ENCODE data around the gene PLEKHA6.

PLEKHA6 gene

DNA sequence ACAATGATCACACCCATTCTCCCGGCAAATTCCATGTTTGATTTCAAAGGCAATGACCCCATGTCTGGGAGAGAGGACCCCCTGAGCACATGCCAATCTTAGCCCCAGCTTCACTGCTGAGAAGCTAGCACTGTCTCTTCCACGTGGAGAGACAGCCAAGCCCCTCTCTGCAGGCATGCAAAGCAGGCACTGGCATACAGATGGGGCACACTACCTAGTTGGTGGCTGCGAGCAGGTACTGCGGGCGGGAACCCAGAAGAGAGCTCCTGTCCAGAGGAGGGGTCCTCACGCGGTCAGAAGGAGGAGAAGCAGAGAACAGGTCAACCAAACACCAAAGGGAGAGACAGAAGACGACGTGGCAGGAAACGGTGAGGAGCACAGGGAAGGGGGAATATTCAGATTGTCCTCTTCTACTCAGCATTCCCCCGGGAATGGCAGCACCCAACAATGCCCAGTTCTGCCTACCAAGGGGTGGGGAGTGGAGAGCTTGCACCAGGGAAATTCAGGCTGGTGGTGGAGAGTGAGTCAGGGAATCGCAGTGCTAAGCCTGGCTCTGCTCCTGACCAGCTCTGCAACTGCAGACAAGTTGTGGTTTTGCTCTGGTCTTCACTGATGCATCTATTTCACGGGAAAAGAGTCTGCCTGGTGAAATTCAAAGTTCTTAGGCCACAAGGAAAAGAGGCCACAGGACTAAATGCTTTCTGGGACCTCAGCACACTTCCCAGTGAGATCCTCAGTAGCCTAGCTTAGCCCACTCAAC, 97.8 kb downstream of the PLEKHA6 start:
- Histone ChIP-seq H4K8ac (ENCODE audit: low read length) (no peak overlapping the region), H3K9me3 (ENCODE audit: control insufficient read depth, low read length) (no peaks in the 10 kb centered on the region), H3K14ac (ENCODE audit: low read length in 2 of 2) (no peak overlapping the region), H3K23ac (ENCODE audit: low read length in 2 of 2) (no peak overlapping the region), H3K18ac (ENCODE audit: low read depth in 1 of 2, low read length in 2 of 2) (peak overlapping the region in 1 of 2 experiments; percentile 25), H3K4me2 (ENCODE audit: low read length, poor library complexity, severe bottlenecking) (no peak overlapping the region), H2BK15ac (ENCODE audit: low read depth, poor library complexity, severe bottlenecking) (peak overlapping the region; percentile 19), H3K36me3 (ENCODE audit: control insufficient read depth in 1 of 2, insufficient read depth in 2 of 2, low read depth in 1 of 2, low read length in 2 of 2) (no peaks in the 10 kb centered on the region), H2BK120ac (ENCODE audit: low read depth, low read length) (no peak overlapping the region), H3K4me3 (ENCODE audit: insufficient read depth in 1 of 2, low read depth in 1 of 2, low read length in 2 of 2) (no peak overlapping the region), H2AFZ (ENCODE audit: low read depth, low read length) (no peak overlapping the region), H3K27me3 (ENCODE audit: control insufficient read depth in 1 of 2, insufficient read depth in 1 of 2, low read length in 2 of 2) (peaks cover 32 to 51% of the 10 kb centered on the region in 2 experiments), H2AK5ac (ENCODE audit: low read length, severe bottlenecking) (no peak overlapping the region), H3K4me1 (ENCODE audit: control insufficient read depth, insufficient read depth, low read depth, low read length) (peaks cover 7% of the 10 kb centered on the region), H2BK12ac (ENCODE audit: low read length in 2 of 2) (no peak overlapping the region), H3K27ac (ENCODE audit: low read length, poor library complexity, severe bottlenecking) (no peak overlapping the region), H3K9ac (ENCODE audit: low read length) (no peak overlapping the region), H3K4ac (ENCODE audit: low read depth in 1 of 2, low read length in 2 of 2) (no peak overlapping the region), H2BK5ac (ENCODE audit: low read depth, low read length, poor library complexity, severe bottlenecking) (no peak overlapping the region), H3K79me1 (replicated peaks; ENCODE audit: low read length, poor library complexity, severe bottlenecking) (no peaks in the 10 kb centered on the region), H4K91ac (ENCODE audit: low read length) (peak overlapping the region; percentile 52)
- peak; percentile 68 for DNase-seq
- 82% methylated on average over 13 of the region's 13 CpGs for WGBS

DNA sequence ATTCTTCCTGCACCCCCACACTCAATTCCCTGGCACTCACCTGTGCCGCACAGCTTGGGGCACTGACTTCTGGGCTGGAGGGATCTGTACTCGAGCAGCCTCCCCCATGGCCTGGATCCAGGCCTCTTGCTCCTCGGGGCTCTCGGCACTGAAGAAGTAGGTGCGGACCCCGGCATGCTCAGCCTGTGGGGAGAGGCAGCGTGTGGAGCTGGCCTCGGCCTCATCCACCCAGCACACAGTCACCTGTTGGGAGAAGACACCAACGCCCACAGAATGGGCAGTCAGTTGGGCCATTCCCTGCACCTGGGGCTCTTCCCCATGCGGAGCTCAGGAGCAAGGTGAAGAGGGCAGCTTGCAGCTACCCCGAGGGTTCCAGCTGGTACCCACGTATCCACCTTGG, 98.5 kb downstream of the PLEKHA6 start:
- H3K79me1 ChIP-seq (replicated peaks; ENCODE audit: low read length, poor library complexity, severe bottlenecking), result no peaks in the 10 kb centered on the region
- H3K9ac ChIP-seq (ENCODE audit: low read length), result no peak overlapping the region
- H3K27me3 ChIP-seq (ENCODE audit: control insufficient read depth in 1 of 2, insufficient read depth in 1 of 2, low read length in 2 of 2), result peaks cover 37 to 55% of the 10 kb centered on the region in 2 experiments
- H3K4me2 ChIP-seq (ENCODE audit: low read length, poor library complexity, severe bottlenecking), result no peak overlapping the region
- no peak overlapping the region for H2BK120ac ChIP-seq (ENCODE audit: low read depth, low read length)
- no peaks in the 10 kb centered on the region for H3K9me3 ChIP-seq (ENCODE audit: control insufficient read depth, low read length)
- no peaks in the 10 kb centered on the region for H3K36me3 ChIP-seq (ENCODE audit: control insufficient read depth in 1 of 2, insufficient read depth in 2 of 2, low read depth in 1 of 2, low read length in 2 of 2)
- no peak overlapping the region for H3K23ac ChIP-seq (ENCODE audit: low read length in 2 of 2)
- H2AK5ac ChIP-seq (ENCODE audit: low read length, severe bottlenecking), result no peak overlapping the region
- H3K4me3 ChIP-seq (ENCODE audit: insufficient read depth in 1 of 2, low read depth in 1 of 2, low read length in 2 of 2), result no peak overlapping the region
- no peak overlapping the region for H3K27ac ChIP-seq (ENCODE audit: low read length, poor library complexity, severe bottlenecking)
- H2AFZ ChIP-seq (ENCODE audit: low read depth, low read length), result no peak overlapping the region
- H3K18ac ChIP-seq (ENCODE audit: low read depth in 1 of 2, low read length in 2 of 2), result no peak overlapping the region
- no peak overlapping the region for H4K91ac ChIP-seq (ENCODE audit: low read length)
- no peak overlapping the region for H3K14ac ChIP-seq (ENCODE audit: low read length in 2 of 2)
- H2BK5ac ChIP-seq (ENCODE audit: low read depth, low read length, poor library complexity, severe bottlenecking), result no peak overlapping the region
- H4K8ac ChIP-seq (ENCODE audit: low read length), result no peak overlapping the region
- no peak overlapping the region for H2BK15ac ChIP-seq (ENCODE audit: low read depth, poor library complexity, severe bottlenecking)
- H3K4ac ChIP-seq (ENCODE audit: low read depth in 1 of 2, low read length in 2 of 2), result no peak overlapping the region
- no peak for DNase-seq
- WGBS, result 96% methylated on average over 12 of the region's 12 CpGs
- H3K4me1 ChIP-seq (ENCODE audit: control insufficient read depth, insufficient read depth, low read depth, low read length), result peaks cover 2% of the 10 kb centered on the region
- peak overlapping the region in 1 of 2 experiments; percentile 40 for H2BK12ac ChIP-seq (ENCODE audit: low read length in 2 of 2)

DNA sequence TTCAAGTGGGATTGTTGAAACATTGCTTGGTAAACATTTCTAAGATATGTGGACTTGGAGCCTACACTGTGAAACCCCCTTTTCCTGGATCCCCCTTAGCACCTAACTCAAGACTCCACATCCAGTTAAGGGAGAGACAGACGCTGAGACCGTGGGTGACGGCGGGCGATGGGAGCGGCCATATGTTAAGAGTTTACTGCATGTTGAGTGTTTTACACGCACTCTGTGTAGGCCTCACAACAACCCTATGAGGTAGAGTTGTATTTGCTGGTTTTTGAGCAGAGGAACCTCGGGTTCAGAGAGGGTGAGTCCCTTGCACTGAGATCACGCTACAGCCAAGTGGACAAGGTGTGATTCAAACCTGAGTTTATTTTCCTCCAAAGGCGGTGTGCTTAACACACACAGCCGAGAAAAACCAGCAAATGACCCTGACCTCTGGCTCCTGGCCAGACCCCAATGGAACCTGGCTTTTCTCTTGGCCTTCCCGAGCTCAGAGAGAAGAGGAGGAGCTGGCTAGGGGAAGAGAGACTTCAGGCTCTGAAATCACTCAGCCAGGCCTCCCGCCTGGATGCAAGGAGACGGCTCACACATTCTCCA, 99.0 kb downstream of the PLEKHA6 start:
- H3K18ac ChIP-seq (ENCODE audit: low read depth in 1 of 2, low read length in 2 of 2), result no peak overlapping the region
- H3K36me3 ChIP-seq (ENCODE audit: control insufficient read depth in 1 of 2, insufficient read depth in 2 of 2, low read depth in 1 of 2, low read length in 2 of 2), result no peaks in the 10 kb centered on the region
- H3K14ac ChIP-seq (ENCODE audit: low read length in 2 of 2), result peak overlapping the region in 1 of 2 experiments; percentile 4
- H3K4ac ChIP-seq (ENCODE audit: low read depth in 1 of 2, low read length in 2 of 2), result no peak overlapping the region
- no peak overlapping the region for H4K8ac ChIP-seq (ENCODE audit: low read length)
- H3K23ac ChIP-seq (ENCODE audit: low read length in 2 of 2), result no peak overlapping the region
- no peak overlapping the region for H2AK5ac ChIP-seq (ENCODE audit: low read length, severe bottlenecking)
- DNase-seq, result peak; percentile 26
- H3K4me1 ChIP-seq (ENCODE audit: control insufficient read depth, insufficient read depth, low read depth, low read length), result peaks cover 1% of the 10 kb centered on the region
- H3K27me3 ChIP-seq (ENCODE audit: control insufficient read depth in 1 of 2, insufficient read depth in 1 of 2, low read length in 2 of 2), result peaks cover 33 to 52% of the 10 kb centered on the region in 2 experiments
- H2AFZ ChIP-seq (ENCODE audit: low read depth, low read length), result no peak overlapping the region
- H4K91ac ChIP-seq (ENCODE audit: low read length), result no peak overlapping the region
- no peak overlapping the region for H2BK5ac ChIP-seq (ENCODE audit: low read depth, low read length, poor library complexity, severe bottlenecking)
- peak overlapping the region in 1 of 2 experiments; percentile 40 for H2BK12ac ChIP-seq (ENCODE audit: low read length in 2 of 2)
- H3K9me3 ChIP-seq (ENCODE audit: control insufficient read depth, low read length), result no peaks in the 10 kb centered on the region
- 84% methylated on average over 14 of the region's 14 CpGs for WGBS
- no peak overlapping the region for H3K4me2 ChIP-seq (ENCODE audit: low read length, poor library complexity, severe bottlenecking)
- no peak overlapping the region for H3K27ac ChIP-seq (ENCODE audit: low read length, poor library complexity, severe bottlenecking)
- no peak overlapping the region for H2BK120ac ChIP-seq (ENCODE audit: low read depth, low read length)
- H3K79me1 ChIP-seq (replicated peaks; ENCODE audit: low read length, poor library complexity, severe bottlenecking), result no peaks in the 10 kb centered on the region
- H3K4me3 ChIP-seq (ENCODE audit: insufficient read depth in 1 of 2, low read depth in 1 of 2, low read length in 2 of 2), result no peak overlapping the region
- no peak overlapping the region for H2BK15ac ChIP-seq (ENCODE audit: low read depth, poor library complexity, severe bottlenecking)
- no peak overlapping the region for H3K9ac ChIP-seq (ENCODE audit: low read length)

DNA sequence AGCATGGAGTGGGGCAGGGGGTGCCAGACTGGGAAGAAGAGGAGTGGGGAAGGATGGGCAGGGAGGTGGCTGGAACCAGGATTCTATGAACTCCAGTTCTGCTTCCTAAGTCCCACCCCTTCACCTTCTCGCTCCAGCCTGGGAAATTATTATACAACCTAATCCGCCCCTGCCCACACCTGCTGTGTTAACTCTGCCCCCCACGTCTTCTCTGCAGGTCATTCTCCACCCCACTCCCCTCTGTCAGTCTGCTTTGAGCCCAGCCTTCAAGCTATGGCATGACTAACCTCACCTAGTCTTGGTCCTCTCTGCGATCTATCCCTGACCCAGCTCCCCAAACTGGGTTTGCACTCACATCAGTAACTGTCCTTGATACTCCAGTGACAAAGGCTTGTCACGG, 99.9 kb downstream of the PLEKHA6 start:
- no peak overlapping the region for H2AK5ac ChIP-seq (ENCODE audit: low read length, severe bottlenecking)
- H2BK120ac ChIP-seq (ENCODE audit: low read depth, low read length), result no peak overlapping the region
- H2BK5ac ChIP-seq (ENCODE audit: low read depth, low read length, poor library complexity, severe bottlenecking), result no peak overlapping the region
- peaks cover 28 to 43% of the 10 kb centered on the region in 2 experiments for H3K27me3 ChIP-seq (ENCODE audit: control insufficient read depth in 1 of 2, insufficient read depth in 1 of 2, low read length in 2 of 2)
- no peak overlapping the region for H3K27ac ChIP-seq (ENCODE audit: low read length, poor library complexity, severe bottlenecking)
- no peak overlapping the region for H4K8ac ChIP-seq (ENCODE audit: low read length)
- peak overlapping the region; percentile 55 for H4K91ac ChIP-seq (ENCODE audit: low read length)
- no peak overlapping the region for H3K4ac ChIP-seq (ENCODE audit: low read depth in 1 of 2, low read length in 2 of 2)
- H2AFZ ChIP-seq (ENCODE audit: low read depth, low read length), result no peak overlapping the region
- H3K18ac ChIP-seq (ENCODE audit: low read depth in 1 of 2, low read length in 2 of 2), result no peak overlapping the region
- H3K23ac ChIP-seq (ENCODE audit: low read length in 2 of 2), result no peak overlapping the region
- 92% methylated on average over 5 of the region's 5 CpGs for WGBS
- no peaks in the 10 kb centered on the region for H3K36me3 ChIP-seq (ENCODE audit: control insufficient read depth in 1 of 2, insufficient read depth in 2 of 2, low read depth in 1 of 2, low read length in 2 of 2)
- H3K4me1 ChIP-seq (ENCODE audit: control insufficient read depth, insufficient read depth, low read depth, low read length), result peaks cover 1% of the 10 kb centered on the region
- H3K4me2 ChIP-seq (ENCODE audit: low read length, poor library complexity, severe bottlenecking), result no peak overlapping the region
- DNase-seq, result no peak
- no peak overlapping the region for H2BK15ac ChIP-seq (ENCODE audit: low read depth, poor library complexity, severe bottlenecking)
- no peaks in the 10 kb centered on the region for H3K9me3 ChIP-seq (ENCODE audit: control insufficient read depth, low read length)
- H3K4me3 ChIP-seq (ENCODE audit: insufficient read depth in 1 of 2, low read depth in 1 of 2, low read length in 2 of 2), result no peak overlapping the region
- H3K9ac ChIP-seq (ENCODE audit: low read length), result no peak overlapping the region
- no peaks in the 10 kb centered on the region for H3K79me1 ChIP-seq (replicated peaks; ENCODE audit: low read length, poor library complexity, severe bottlenecking)
- H3K14ac ChIP-seq (ENCODE audit: low read length in 2 of 2), result no peak overlapping the region
- peak overlapping the region in 1 of 2 experiments; percentile 33 for H2BK12ac ChIP-seq (ENCODE audit: low read length in 2 of 2)

All from mesenchymal stem cell (in vitro differentiated cells and primary cell).